GM12878 (cell line): ENCODE results near the gene MICB. TPM values are rescaled to one million over a fixed set of nuclear protein-coding genes. Genes with fewer than 3 reads are reported as not detected.

Source experiments
- ATAC-seq: fragments of 200-7000 bp; cut with Tn5 transposase; 3 replicates; pipeline ENCODE4 v1.9.1; 2020; ENCODE audit warnings: mild to moderate bottlenecking, moderate library complexity
- BruUV-seq: library from RNA; stranded (reverse); fragments of 400-500 nt; replicated peaks from 2 replicates; lab custom pipeline; 2021; lab: Mats Ljungman, UMichigan
- CTCF ChIA-PET: fragments of 300-600 bp; sonication (Branson Sonifier 250); formaldehyde crosslinking; extraction: SDS; loops from one replicate; lab custom pipeline; 2021; ENCODE audit warnings: inconsistent platforms; lab: Yijun Ruan, JAX
- POLR2A ChIA-PET: fragments of 350-600 bp; formaldehyde crosslinking; extraction: SDS; loops from one replicate; lab custom pipeline; 2021; ENCODE audit warnings: inconsistent platforms; lab: Charles Lee
- RAD21 ChIA-PET: fragments of 300-600 bp; sonication (Branson Sonifier 250); formaldehyde crosslinking; loops from one replicate; lab custom pipeline; 2023; ENCODE audit warnings: antibody characterized with exemption; ENCODE audit not compliant: unreplicated experiment; lab: Charles Lee
- SMC1A ChIA-PET: fragments of 300-600 bp; sonication (Branson Sonifier 250); formaldehyde crosslinking; loops from one replicate; lab custom pipeline; 2023; ENCODE audit not compliant: unreplicated experiment, uncharacterized antibody; lab: Charles Lee
- DNase-seq: peaks from one replicate; pipeline ENCODE4 v3.0.0-alpha.2; 2011; ENCODE audit warnings: low read depth, low spot score
- FAIRE-seq: peaks from 3 replicates; lab custom pipeline; 2011; peaks lifted over from hg19 to GRCh38; lab: Jason Lieb, UNC
- H2AFZ ChIP-seq: 2 replicates; pipeline ENCODE4 v1.6.0; 2011; ENCODE audit warnings: low read depth, low read length, control low read depth; ENCODE audit not compliant: control insufficient read depth
- H3K27ac ChIP-seq: 2 replicates; pipeline ENCODE4 v1.5.1; 2011; ENCODE audit warnings: control low read depth; ENCODE audit not compliant: control insufficient read depth, insufficient read depth
- H3K27me3 ChIP-seq, 2 experiments: replicated peaks in 1 of 2; 2 replicates each; pipeline versions ENCODE4 v1.6.0 to v1.6.1; 2011; ENCODE audit warnings: low read length in 1 of 2; ENCODE audit not compliant: control insufficient read depth in 2 of 2, insufficient read depth in 2 of 2
- H3K36me3 ChIP-seq, 2 experiments: 2 replicates each; pipeline ENCODE4 v1.5.1; 2011; ENCODE audit warnings: low read length in 1 of 2; ENCODE audit not compliant: control insufficient read depth in 2 of 2, insufficient read depth in 2 of 2
- H3K4me1 ChIP-seq: 2 replicates; pipeline ENCODE4 v1.6.1; 2011; ENCODE audit warnings: mild to moderate bottlenecking, low read length, moderate library complexity, mixed read lengths; ENCODE audit not compliant: control insufficient read depth, insufficient read depth
- H3K4me2 ChIP-seq: 2 replicates; pipeline ENCODE4 v1.6.0; 2011; ENCODE audit warnings: control low read depth; ENCODE audit not compliant: control insufficient read depth, insufficient read depth
- H3K4me3 ChIP-seq: fragments of 200-600 bp; sonication (generic); 2 replicates; pipeline ENCODE4 v1.5.1; 2016
- H3K79me2 ChIP-seq: 2 replicates; pipeline ENCODE4 v1.6.0; 2011; ENCODE audit warnings: low read length; ENCODE audit not compliant: control insufficient read depth, insufficient read depth
- H3K9ac ChIP-seq: 2 replicates; pipeline ENCODE4 v1.8.0; 2011; ENCODE audit warnings: low read length, control low read depth, mixed read lengths; ENCODE audit not compliant: control insufficient read depth, insufficient read depth
- H3K9me3 ChIP-seq: replicated peaks from 3 replicates; pipeline ENCODE4 v1.5.1; 2011; ENCODE audit warnings: mild to moderate bottlenecking, low read length; ENCODE audit not compliant: control insufficient read depth, insufficient read depth
- H4K20me1 ChIP-seq: 2 replicates; pipeline ENCODE4 v1.6.0; 2011; ENCODE audit not compliant: control insufficient read depth, insufficient read depth
- POLR2A ChIP-seq: IDR thresholded peaks from 2 replicates; pipeline ENCODE4 v1.6.1; 2011; ENCODE audit warnings: low read depth, mild to moderate bottlenecking, low read length
- STAT1 ChIP-seq: fragments of 450-650 bp; conservative IDR thresholded peaks from 2 replicates; pipeline ENCODE4 v1.6.1; 2014; ENCODE audit warnings: antibody characterized with exemption, mild to moderate bottlenecking
- WGBS: methylation state at CpG from one replicate; pipeline ENCODE4 v1.1.6; 2016; ENCODE audit warnings: low lambda C conversion rate; ENCODE audit not compliant: insufficient replicate concordance, insufficient coverage; ENCODE audit errors: missing lambda C conversion rate; 5-methylcytosine and 5-hydroxymethylcytosine counted together
- in situ Hi-C: fragments of 300-500 bp; cut with MboI; formaldehyde crosslinking; loops from 9 replicates; pipeline ENCODE4 v1.14.3; 2018; ENCODE audit warnings: mixed read lengths
- intact Hi-C: fragments of 100-400 bp; cut with micrococcal nuclease; formaldehyde crosslinking; loops from one replicate; pipeline ENCODE4 v1.14.2; 2022; ENCODE audit not compliant: unreplicated experiment
- polyA plus RNA-seq, 11 experiments: library from polyadenylated mRNA; depleted of rRNA in 4 of 11; unstranded in 6 of 11; stranded (reverse) in 5 of 11; fragments of >200 nt; fragmentation: Nextera tagmentation in 4 of 11; fragmentation: Illumina TruSeq in 1 of 11; extraction: Ambion mirVana in 4 of 11; extraction: Trizol in 1 of 11; gene quantifications; 1 replicate in 1 of 11; 2 replicates in 10 of 11; pipeline versions ENCODE4 v1.2.1 to v1.2.3, GENCODE V29; 2011 to 2016; ENCODE audit warnings: inconsistent platforms in 2 of 11, missing spikeins in 2 of 11, low read depth in 1 of 11
- total RNA-seq, 4 experiments: library from RNA; depleted of rRNA in 3 of 4; stranded (reverse); fragments of >200 nt in 3 of 4; fragmentation: Illumina TruSeq in 1 of 4; extraction: Trizol in 1 of 4; gene quantifications; 2 replicates each; pipeline versions ENCODE4 v1.2.1 to v1.2.3, GENCODE V29; 2013 to 2021
- TF ChIP-seq, protein P1 (sequence below), 3 experiments: IDR thresholded peaks in 2 of 3; conservative IDR thresholded peaks in 1 of 3; 2 replicates each; pipeline ENCODE4 v1.5.1; 2011; ENCODE audit warnings: low read depth in 3 of 3, low read length in 3 of 3, mild to moderate bottlenecking in 3 of 3, control low read depth in 2 of 3, moderate library complexity in 2 of 3, inconsistent platforms in 1 of 3, mixed read lengths in 1 of 3; ENCODE audit not compliant: control insufficient read depth in 2 of 3, insufficient read depth in 1 of 3; ENCODE audit errors: extremely low read depth in 1 of 3

The MICB gene
- total and polyA plus RNA-seq, 10 of the 15 experiments (the other 5 are each of a cell fraction or from before 2014, with no cell fraction given) = 9.0 to 37.1 (median 17.8) TPM

DNA sequence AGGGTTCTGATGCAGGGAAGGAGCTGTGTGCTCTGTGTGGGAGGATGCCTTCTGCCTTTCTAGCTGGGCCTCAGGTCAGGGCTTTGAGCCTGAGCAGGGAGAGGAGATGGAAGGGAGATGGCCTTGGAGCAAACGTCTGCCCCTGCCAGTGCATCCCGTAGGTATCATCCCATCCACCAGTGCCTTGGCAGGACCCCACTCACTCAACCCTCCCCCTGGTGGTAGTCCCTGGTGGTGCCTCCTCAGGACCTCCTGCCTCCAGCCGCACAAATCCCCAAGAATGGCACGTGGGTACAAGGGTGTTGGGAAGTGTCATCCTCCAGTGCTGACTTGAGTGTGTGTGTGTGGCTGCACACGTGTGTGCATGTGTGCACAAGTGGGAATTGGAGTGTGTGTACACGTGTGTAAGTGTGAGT, 23.1 kb upstream of the MICB start:
- Histone ChIP-seq H3K36me3 (peaks cover 0 to 3% of the 10 kb centered on the region in 2 experiments; a peak in 1 of 4 replicates), H3K4me1 (peaks cover 4% of the 10 kb centered on the region; the same call in 1 of the 2 replicates), H3K79me2 (no peaks in the 10 kb centered on the region), H4K20me1 (no peaks in the 10 kb centered on the region), H3K9ac (no peak overlapping the region), H3K27ac (no peak overlapping the region), H3K9me3 (no peaks in the 10 kb centered on the region), H3K4me3 (no peak overlapping the region), H3K27me3 (no peaks in the 10 kb centered on the region), H2AFZ (no peak overlapping the region), H3K4me2 (no peak overlapping the region)
- CTCF ChIA-PET = interaction anchor here (1.0 kb wide), 1 partner anchor 77 kb away, joined by 3 read pairs; no protein-coding TSS in a partner anchor
- BruUV-seq = no TSS peak
- FAIRE-seq = no peak
- RAD21 ChIA-PET = no interaction called here
- WGBS = 64% methylated on average over 6 of the region's 6 CpGs
- POLR2A ChIA-PET = interaction anchor here (0.5 kb wide), 1 partner anchor 148 kb away, joined by 4 read pairs; no protein-coding TSS in a partner anchor
- DNase-seq = no peak
- ATAC-seq = peak; percentile 46
- SMC1A ChIA-PET = interaction anchor here (1.2 kb wide), 1 partner anchor 31 kb away, joined by 5 read pairs; no protein-coding TSS in a partner anchor
- intact Hi-C loops = no loop called here
- in situ Hi-C loops = no loop called here
- TF ChIP-seq, protein P1, sequence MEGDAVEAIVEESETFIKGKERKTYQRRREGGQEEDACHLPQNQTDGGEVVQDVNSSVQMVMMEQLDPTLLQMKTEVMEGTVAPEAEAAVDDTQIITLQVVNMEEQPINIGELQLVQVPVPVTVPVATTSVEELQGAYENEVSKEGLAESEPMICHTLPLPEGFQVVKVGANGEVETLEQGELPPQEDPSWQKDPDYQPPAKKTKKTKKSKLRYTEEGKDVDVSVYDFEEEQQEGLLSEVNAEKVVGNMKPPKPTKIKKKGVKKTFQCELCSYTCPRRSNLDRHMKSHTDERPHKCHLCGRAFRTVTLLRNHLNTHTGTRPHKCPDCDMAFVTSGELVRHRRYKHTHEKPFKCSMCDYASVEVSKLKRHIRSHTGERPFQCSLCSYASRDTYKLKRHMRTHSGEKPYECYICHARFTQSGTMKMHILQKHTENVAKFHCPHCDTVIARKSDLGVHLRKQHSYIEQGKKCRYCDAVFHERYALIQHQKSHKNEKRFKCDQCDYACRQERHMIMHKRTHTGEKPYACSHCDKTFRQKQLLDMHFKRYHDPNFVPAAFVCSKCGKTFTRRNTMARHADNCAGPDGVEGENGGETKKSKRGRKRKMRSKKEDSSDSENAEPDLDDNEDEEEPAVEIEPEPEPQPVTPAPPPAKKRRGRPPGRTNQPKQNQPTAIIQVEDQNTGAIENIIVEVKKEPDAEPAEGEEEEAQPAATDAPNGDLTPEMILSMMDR (IDR thresholded peaks at IDR 0.05 in 2 of 3, conservative IDR thresholded peaks at IDR 0.05 in 1 of 3; ENCODE audit: control insufficient read depth in 2 of 3, extremely low read depth in 1 of 3, insufficient read depth in 1 of 3, low read depth in 3 of 3, low read length in 3 of 3) = peak; percentile 11 to 56 (median 37); a peak in 3 of 6 replicates
- TF ChIP-seq POLR2A (peak; percentile 62; the same call in 1 of the 2 replicates), STAT1 (no peak)
